ENCODE data around the gene EFNA2.

EFNA2 gene

GRCh38 chr19:1284293-1284978 is 1.2 kb upstream of the EFNA2 start:
- H3K79me2 ChIP-seq (ENCODE audit: insufficient read depth, low read length) = no peaks in the 10 kb centered on the region
- H3K9me2 ChIP-seq (replicated peaks; ENCODE audit: insufficient read depth, low read length) = no peaks in the 10 kb centered on the region
- no peaks in the 10 kb centered on the region for H3K9me3 ChIP-seq (ENCODE audit: insufficient read depth, low read length)
- H3K4me2 ChIP-seq (ENCODE audit: low read depth, low read length, poor library complexity, severe bottlenecking) = no peak overlapping the region
- TF ChIP-seq EZH2phosphoT487 (conservative IDR thresholded peaks at IDR 0.05; ENCODE audit: low read length) (no peak), CTCF (IDR thresholded peaks at IDR 0.05; ENCODE audit: insufficient read depth, low read length, poor library complexity, severe bottlenecking) (no peak)
- H3K36me3 ChIP-seq (ENCODE audit: low read length) = no peaks in the 10 kb centered on the region
- no peaks in the 10 kb centered on the region for H3K27me3 ChIP-seq (ENCODE audit: low read length)
- no peak overlapping the region for H3K4me3 ChIP-seq (ENCODE audit: insufficient read depth, low read length, poor library complexity, severe bottlenecking)
- H3K9ac ChIP-seq (ENCODE audit: low read length) = no peak overlapping the region
- H4K20me1 ChIP-seq (ENCODE audit: low read depth, low read length) = no peaks in the 10 kb centered on the region
- no peaks in the 10 kb centered on the region for H3F3A ChIP-seq (ENCODE audit: insufficient read depth)
- H3K27ac ChIP-seq (ENCODE audit: low read depth, low read length) = no peak overlapping the region
- H2AFZ ChIP-seq (ENCODE audit: low read depth, low read length, severe bottlenecking) = no peak overlapping the region

- no peaks in the 10 kb centered on the region for H4K20me1 ChIP-seq (ENCODE audit: low read depth, low read length)
- H3K36me3 ChIP-seq (ENCODE audit: low read length) = no peaks in the 10 kb centered on the region
- no peak overlapping the region for H3K27ac ChIP-seq (ENCODE audit: low read depth, low read length)
- no peak overlapping the region for H3K9ac ChIP-seq (ENCODE audit: low read length)
- H3K4me3 ChIP-seq (ENCODE audit: insufficient read depth, low read length, poor library complexity, severe bottlenecking) = no peak overlapping the region
- no peaks in the 10 kb centered on the region for H3F3A ChIP-seq (ENCODE audit: insufficient read depth)
- no peak for TF ChIP-seq EZH2phosphoT487 (conservative IDR thresholded peaks at IDR 0.05; ENCODE audit: low read length)
- TF ChIP-seq CTCF (IDR thresholded peaks at IDR 0.05; ENCODE audit: insufficient read depth, low read length, poor library complexity, severe bottlenecking) = no peak
- H3K4me2 ChIP-seq (ENCODE audit: low read depth, low read length, poor library complexity, severe bottlenecking) = no peak overlapping the region
- no peaks in the 10 kb centered on the region for H3K9me2 ChIP-seq (replicated peaks; ENCODE audit: insufficient read depth, low read length)
- no peaks in the 10 kb centered on the region for H3K27me3 ChIP-seq (ENCODE audit: low read length)
- no peak overlapping the region for H2AFZ ChIP-seq (ENCODE audit: low read depth, low read length, severe bottlenecking)
- H3K9me3 ChIP-seq (ENCODE audit: insufficient read depth, low read length) = no peaks in the 10 kb centered on the region
- H3K79me2 ChIP-seq (ENCODE audit: insufficient read depth, low read length) = no peaks in the 10 kb centered on the region
Observed at GRCh38 chr19:1284979-1285736, 515 bp upstream of the EFNA2 start.

- H2AFZ ChIP-seq (ENCODE audit: low read depth, low read length, severe bottlenecking) = no peak overlapping the region
- H4K20me1 ChIP-seq (ENCODE audit: low read depth, low read length) = no peaks in the 10 kb centered on the region
- TF ChIP-seq EZH2phosphoT487 (conservative IDR thresholded peaks at IDR 0.05; ENCODE audit: low read length) (no peak), CTCF (IDR thresholded peaks at IDR 0.05; ENCODE audit: insufficient read depth, low read length, poor library complexity, severe bottlenecking) (no peak)
- no peaks in the 10 kb centered on the region for H3K36me3 ChIP-seq (ENCODE audit: low read length)
- H3K27me3 ChIP-seq (ENCODE audit: low read length) = peaks cover 1% of the 10 kb centered on the region; the same call in 1 of the 2 replicates
- no peak overlapping the region for H3K27ac ChIP-seq (ENCODE audit: low read depth, low read length)
- no peak overlapping the region for H3K4me3 ChIP-seq (ENCODE audit: insufficient read depth, low read length, poor library complexity, severe bottlenecking)
- H3K9me2 ChIP-seq (replicated peaks; ENCODE audit: insufficient read depth, low read length) = no peaks in the 10 kb centered on the region
- no peaks in the 10 kb centered on the region for H3F3A ChIP-seq (ENCODE audit: insufficient read depth)
- no peaks in the 10 kb centered on the region for H3K9me3 ChIP-seq (ENCODE audit: insufficient read depth, low read length)
- H3K9ac ChIP-seq (ENCODE audit: low read length) = no peak overlapping the region
- no peaks in the 10 kb centered on the region for H3K79me2 ChIP-seq (ENCODE audit: insufficient read depth, low read length)
- no peak overlapping the region for H3K4me2 ChIP-seq (ENCODE audit: low read depth, low read length, poor library complexity, severe bottlenecking)
Observed at GRCh38 chr19:1286487-1287353, 1.0 kb downstream of the EFNA2 start.

Data from SU-DHL-6 (cell line).